Globus pallidus (tissue), 1 donor: ENCODE data around the gene SV2B.

Source experiments
- DNase-seq: peaks from one replicate; pipeline ENCODE4 v3.0.0-alpha.2; 2015; ENCODE audit warnings: low spot score

The SV2B gene

GRCh38 chr15:91102546-91103330 lies 2.7 kb downstream of the SV2B start:
- DNase-seq: no peak

GRCh38 chr15:91104111-91104510 lies 4.1 kb downstream of the SV2B start:
- peak; percentile 82 for DNase-seq

- DNase-seq: no peak
Observed at GRCh38 chr15:91108421-91108820, 8.4 kb downstream of the SV2B start.

- no peak for DNase-seq
Observed at GRCh38 chr15:91109885-91110284, 9.8 kb downstream of the SV2B start.

GRCh38 chr15:91110407-91110806 lies 10.3 kb downstream of the SV2B start:
- no peak for DNase-seq

- no peak for DNase-seq
Observed at GRCh38 chr15:91113030-91113429, 13.0 kb downstream of the SV2B start.

- DNase-seq: no peak
Observed at GRCh38 chr15:91114301-91114700, 14.2 kb downstream of the SV2B start.

GRCh38 chr15:91116113-91117067 lies 16.3 kb downstream of the SV2B start:
- no peak for DNase-seq

- DNase-seq: no peak
Observed at GRCh38 chr15:91117375-91117774, 17.3 kb downstream of the SV2B start.

- no peak for DNase-seq
Observed at GRCh38 chr15:91118817-91119590, 18.9 kb downstream of the SV2B start.

GRCh38 chr15:91122296-91122695 lies 22.2 kb downstream of the SV2B start:
- DNase-seq: no peak

GRCh38 chr15:91124132-91124531 lies 24.1 kb downstream of the SV2B start:
- DNase-seq: no peak

GRCh38 chr15:91125162-91125561 lies 25.1 kb downstream of the SV2B start:
- DNase-seq: no peak

GRCh38 chr15:91126080-91126479 lies 26.0 kb downstream of the SV2B start:
- DNase-seq: no peak

- DNase-seq: no peak
Observed at GRCh38 chr15:91127236-91127955, 27.3 kb downstream of the SV2B start.

- DNase-seq: no peak
Observed at GRCh38 chr15:91128016-91128415, 28.0 kb downstream of the SV2B start.

- no peak for DNase-seq
Observed at GRCh38 chr15:91129436-91129835, 29.4 kb downstream of the SV2B start.

GRCh38 chr15:91132079-91132478 lies 32.0 kb downstream of the SV2B start:
- no peak for DNase-seq

GRCh38 chr15:91133511-91133910 lies 33.5 kb downstream of the SV2B start:
- DNase-seq: no peak

- no peak for DNase-seq
Observed at GRCh38 chr15:91135201-91136130, 35.4 kb downstream of the SV2B start.
